ENCODE measurements around the gene SMCO4.

SMCO4 gene

GRCh38 chr11:93515441-93516025, 27.7 kb downstream of the SMCO4 start:
- Histone ChIP-seq H3K79me2 (ENCODE audit: insufficient read depth, low read length) (peaks cover 31% of the 10 kb centered on the region; the same call in 1 of the 2 replicates), H3K4me2 (ENCODE audit: low read depth, low read length, poor library complexity, severe bottlenecking) (no peak overlapping the region), H3K27me3 (ENCODE audit: insufficient read depth, low read length, poor library complexity, severe bottlenecking) (no peaks in the 10 kb centered on the region), H3K4me3 (ENCODE audit: low read length, poor library complexity, severe bottlenecking) (no peak overlapping the region), H3K4me1 (ENCODE audit: insufficient read depth, low read length, poor library complexity, severe bottlenecking) (peaks cover 46% of the 10 kb centered on the region), H3K9me2 (replicated peaks; ENCODE audit: low read depth, low read length) (no peaks in the 10 kb centered on the region), H2AFZ (ENCODE audit: low read length) (no peak overlapping the region), H3F3A (ENCODE audit: low read depth) (no peaks in the 10 kb centered on the region), H3K9me3 (ENCODE audit: insufficient read depth, low read depth, low read length) (no peaks in the 10 kb centered on the region), H4K20me1 (ENCODE audit: insufficient read depth, low read length, poor library complexity, severe bottlenecking) (peaks cover 4% of the 10 kb centered on the region), H3K9ac (ENCODE audit: low read depth, low read length, poor library complexity, severe bottlenecking) (no peak overlapping the region), H3K36me3 (ENCODE audit: insufficient read depth, low read length) (no peaks in the 10 kb centered on the region)
- TF ChIP-seq EZH2phosphoT487 (IDR thresholded peaks at IDR 0.05; ENCODE audit: borderline replicate concordance) (no peak), CTCF (conservative IDR thresholded peaks at IDR 0.05; ENCODE audit: low read length) (no peak)

GRCh38 chr11:93514712-93515111, 28.5 kb downstream of the SMCO4 start:
- TF ChIP-seq EZH2phosphoT487 (IDR thresholded peaks at IDR 0.05; ENCODE audit: borderline replicate concordance) (no peak), CTCF (conservative IDR thresholded peaks at IDR 0.05; ENCODE audit: low read length) (no peak)
- Histone ChIP-seq H2AFZ (ENCODE audit: low read length) (no peak overlapping the region), H3K9ac (ENCODE audit: low read depth, low read length, poor library complexity, severe bottlenecking) (no peak overlapping the region), H3K79me2 (ENCODE audit: insufficient read depth, low read length) (peaks cover 34% of the 10 kb centered on the region; the same call in 1 of the 2 replicates), H4K20me1 (ENCODE audit: insufficient read depth, low read length, poor library complexity, severe bottlenecking) (peaks cover 4% of the 10 kb centered on the region), H3K9me3 (ENCODE audit: insufficient read depth, low read depth, low read length) (no peaks in the 10 kb centered on the region), H3K9me2 (replicated peaks; ENCODE audit: low read depth, low read length) (no peaks in the 10 kb centered on the region), H3K4me3 (ENCODE audit: low read length, poor library complexity, severe bottlenecking) (no peak overlapping the region), H3K4me2 (ENCODE audit: low read depth, low read length, poor library complexity, severe bottlenecking) (no peak overlapping the region), H3K36me3 (ENCODE audit: insufficient read depth, low read length) (no peaks in the 10 kb centered on the region), H3K27me3 (ENCODE audit: insufficient read depth, low read length, poor library complexity, severe bottlenecking) (no peaks in the 10 kb centered on the region), H3K4me1 (ENCODE audit: insufficient read depth, low read length, poor library complexity, severe bottlenecking) (peaks cover 44% of the 10 kb centered on the region), H3F3A (ENCODE audit: low read depth) (no peaks in the 10 kb centered on the region)

- peaks cover 4% of the 10 kb centered on the region for H4K20me1 ChIP-seq (ENCODE audit: insufficient read depth, low read length, poor library complexity, severe bottlenecking)
- no peaks in the 10 kb centered on the region for H3K9me2 ChIP-seq (replicated peaks; ENCODE audit: low read depth, low read length)
- no peak overlapping the region for H3K9ac ChIP-seq (ENCODE audit: low read depth, low read length, poor library complexity, severe bottlenecking)
- no peaks in the 10 kb centered on the region for H3F3A ChIP-seq (ENCODE audit: low read depth)
- no peaks in the 10 kb centered on the region for H3K36me3 ChIP-seq (ENCODE audit: insufficient read depth, low read length)
- no peaks in the 10 kb centered on the region for H3K9me3 ChIP-seq (ENCODE audit: insufficient read depth, low read depth, low read length)
- H3K4me2 ChIP-seq (ENCODE audit: low read depth, low read length, poor library complexity, severe bottlenecking), result no peak overlapping the region
- H3K4me1 ChIP-seq (ENCODE audit: insufficient read depth, low read length, poor library complexity, severe bottlenecking), result peaks cover 35% of the 10 kb centered on the region
- H3K27me3 ChIP-seq (ENCODE audit: insufficient read depth, low read length, poor library complexity, severe bottlenecking), result no peaks in the 10 kb centered on the region
- TF ChIP-seq EZH2phosphoT487 (IDR thresholded peaks at IDR 0.05; ENCODE audit: borderline replicate concordance) (no peak), CTCF (conservative IDR thresholded peaks at IDR 0.05; ENCODE audit: low read length) (no peak)
- no peak overlapping the region for H3K4me3 ChIP-seq (ENCODE audit: low read length, poor library complexity, severe bottlenecking)
- H3K79me2 ChIP-seq (ENCODE audit: insufficient read depth, low read length), result peaks cover 30% of the 10 kb centered on the region; the same call in 1 of the 2 replicates
- no peak overlapping the region for H2AFZ ChIP-seq (ENCODE audit: low read length)
Measured at GRCh38 chr11:93513772-93514171, 29.4 kb downstream of the SMCO4 start.

Data from Loucy (cell line).